ENCODE data around the gene KMO.

Gene KMO

DNA sequence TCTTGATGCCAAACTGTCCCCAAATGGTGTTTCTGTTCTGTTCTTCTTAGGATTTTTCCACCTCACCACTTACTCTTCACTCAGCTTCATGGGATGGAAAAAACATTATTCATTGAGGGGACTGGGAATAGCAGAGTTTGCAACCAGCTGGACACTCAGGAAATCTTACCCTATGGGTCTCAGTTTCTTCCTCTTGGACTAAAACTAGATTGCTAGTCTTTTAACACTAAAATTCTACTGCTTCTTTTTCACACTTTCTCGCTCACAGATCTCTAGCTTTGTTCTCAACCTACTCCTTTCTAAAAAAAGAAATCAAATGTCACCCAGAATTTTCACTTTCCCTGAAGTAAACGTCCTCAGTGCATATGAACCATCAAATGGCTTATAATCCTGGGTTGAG, 4.8 kb downstream of the KMO start:
- no peak for DNase-seq (ENCODE audit: low read depth)

DNA sequence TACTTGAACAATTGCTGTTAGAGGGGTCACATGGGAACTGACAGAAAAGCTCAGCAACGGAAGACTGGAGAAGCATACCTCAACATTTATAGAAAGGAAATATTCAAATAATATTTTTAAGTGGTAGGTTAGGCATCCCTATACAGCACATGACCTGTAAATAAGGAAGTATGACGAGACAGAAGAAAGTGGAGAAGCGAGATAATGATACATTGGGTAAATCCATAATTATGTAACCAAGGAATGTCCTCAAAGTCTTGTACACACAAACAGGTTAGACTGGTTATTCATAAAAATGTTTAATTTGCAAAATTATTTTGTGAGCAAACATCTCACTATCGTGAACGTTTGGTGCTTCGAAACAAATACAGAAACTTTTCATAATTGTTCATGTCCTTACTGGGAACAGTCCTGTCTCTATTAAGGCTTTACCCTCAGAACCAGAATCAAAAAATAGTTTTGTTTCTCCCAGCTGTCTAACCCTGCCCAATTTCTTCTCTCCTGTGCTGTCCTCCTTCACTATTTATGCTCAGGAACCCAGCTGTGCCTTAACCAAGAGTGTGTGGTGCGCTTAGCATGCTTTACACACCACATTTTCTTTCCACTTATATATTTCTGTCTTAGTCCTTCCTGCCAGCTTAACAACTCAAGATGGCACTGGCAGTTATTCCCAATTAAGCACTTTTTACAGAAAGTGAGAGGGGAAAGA, 10.2 kb downstream of the KMO start:
- no peak for DNase-seq (ENCODE audit: low read depth)

DNA sequence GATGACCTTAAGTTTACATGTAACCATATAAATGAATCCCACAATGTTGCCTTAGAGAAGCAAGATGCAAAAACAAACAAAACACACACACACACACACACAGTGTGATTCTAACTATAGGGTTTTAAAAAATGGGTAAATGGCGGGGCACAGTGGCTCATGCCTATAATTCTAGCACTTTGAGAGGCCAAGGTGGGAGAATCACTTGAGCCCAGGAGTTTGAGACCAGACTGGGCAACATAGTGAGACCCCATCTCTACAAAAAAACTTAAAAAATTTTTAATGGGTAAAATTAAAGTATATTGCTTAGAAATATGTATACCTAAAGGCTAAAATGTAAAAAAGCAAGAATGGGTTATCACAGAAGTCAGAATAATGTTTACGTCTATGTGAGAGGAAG, 15.8 kb downstream of the KMO start:
- DNase-seq (ENCODE audit: low read depth), result no peak

DNA sequence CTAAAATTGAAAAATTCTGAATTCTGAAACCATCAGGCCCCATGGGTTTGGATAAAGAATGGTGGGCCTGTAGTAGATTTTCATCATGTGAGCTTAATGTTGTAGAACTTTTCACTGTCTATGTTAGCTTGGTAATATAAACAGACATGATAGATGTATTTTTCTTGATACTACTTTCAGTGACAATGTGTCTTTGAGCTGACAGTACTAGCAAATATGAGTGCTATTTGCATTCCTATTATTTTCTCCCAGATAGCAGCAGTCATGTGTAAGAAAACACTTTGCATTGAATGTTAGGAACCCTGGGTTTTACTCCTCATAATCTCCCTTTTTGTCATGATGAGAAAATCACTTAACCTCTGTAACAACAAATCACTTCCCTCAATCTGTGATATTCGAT, 18.1 kb downstream of the KMO start:
- no peak for DNase-seq (ENCODE audit: low read depth)

DNA sequence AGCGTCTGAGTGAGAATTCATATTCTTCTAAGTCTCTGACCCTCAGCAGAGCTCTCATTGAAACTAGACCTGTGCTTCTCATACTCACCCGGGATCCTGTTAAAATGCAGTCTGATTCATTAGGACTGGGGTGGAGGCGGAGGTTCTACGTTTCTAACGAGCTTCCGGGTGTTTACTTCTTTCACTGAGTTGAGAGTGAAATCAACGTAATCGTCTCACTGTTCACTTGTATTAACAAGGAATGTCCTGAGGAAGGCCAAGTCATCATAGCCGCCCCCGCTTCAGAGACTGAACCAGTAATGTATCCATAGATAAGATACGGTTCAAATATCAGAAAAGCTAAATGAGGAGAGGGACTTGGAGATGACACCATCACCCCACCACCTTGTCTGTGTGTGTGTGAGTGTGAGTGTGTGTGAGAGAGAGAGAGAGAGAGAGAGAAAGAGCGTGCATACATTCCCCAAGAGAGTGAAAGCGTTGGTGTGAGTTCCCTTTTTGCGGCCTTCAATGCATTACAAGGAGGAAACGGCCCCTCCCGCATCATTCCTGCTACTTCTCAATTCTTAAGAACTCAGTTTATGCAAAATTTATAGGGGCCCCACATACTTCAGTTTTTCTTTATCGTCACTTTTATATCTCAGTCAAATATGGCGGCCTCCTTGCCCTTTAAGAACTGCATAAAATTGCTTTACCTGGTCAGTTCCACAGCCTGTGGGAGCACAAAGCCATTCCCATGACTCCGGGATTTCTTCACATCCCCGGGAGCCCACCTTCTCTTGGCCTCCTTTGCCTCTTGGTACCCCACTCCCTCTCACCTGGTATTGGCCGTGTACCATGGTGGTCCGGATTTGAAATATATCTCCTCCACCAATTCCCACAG, 19.8 kb downstream of the KMO start:
- no peak for DNase-seq (ENCODE audit: low read depth)

DNA sequence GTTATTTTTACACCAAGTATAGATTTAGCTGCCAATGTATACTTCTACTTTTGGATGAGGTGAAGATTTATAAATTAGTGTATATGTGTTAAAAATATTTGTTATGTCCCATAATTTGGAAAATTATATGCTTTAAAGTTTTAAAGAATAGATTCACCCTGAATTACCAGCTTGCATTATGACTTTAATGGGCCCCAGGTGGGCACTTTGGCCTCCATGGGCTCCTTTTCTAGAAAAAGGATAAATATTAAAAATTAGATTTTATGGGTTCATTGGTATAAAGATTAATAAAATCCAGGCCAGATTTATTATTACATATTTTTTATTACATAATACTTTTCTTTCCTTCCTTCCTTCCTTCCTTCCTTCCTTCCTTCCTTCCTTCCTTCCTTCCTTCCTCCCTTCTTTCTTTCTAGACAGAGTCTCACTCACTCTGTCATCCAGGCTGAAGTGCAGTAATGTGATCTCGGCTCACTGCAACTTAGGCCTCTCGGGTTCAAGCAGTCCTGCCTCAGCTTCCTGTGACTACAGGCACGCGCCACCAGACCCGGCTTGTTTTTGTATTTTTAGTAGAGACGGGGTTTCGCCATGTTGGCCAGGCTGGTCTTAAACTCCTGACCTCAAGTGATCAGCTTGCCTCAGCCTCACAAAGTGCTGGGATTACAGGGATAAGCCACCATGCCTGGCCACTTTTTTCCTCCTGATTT, 21.9 kb downstream of the KMO start:
- peak; percentile 36 for DNase-seq (ENCODE audit: low read depth)

DNA sequence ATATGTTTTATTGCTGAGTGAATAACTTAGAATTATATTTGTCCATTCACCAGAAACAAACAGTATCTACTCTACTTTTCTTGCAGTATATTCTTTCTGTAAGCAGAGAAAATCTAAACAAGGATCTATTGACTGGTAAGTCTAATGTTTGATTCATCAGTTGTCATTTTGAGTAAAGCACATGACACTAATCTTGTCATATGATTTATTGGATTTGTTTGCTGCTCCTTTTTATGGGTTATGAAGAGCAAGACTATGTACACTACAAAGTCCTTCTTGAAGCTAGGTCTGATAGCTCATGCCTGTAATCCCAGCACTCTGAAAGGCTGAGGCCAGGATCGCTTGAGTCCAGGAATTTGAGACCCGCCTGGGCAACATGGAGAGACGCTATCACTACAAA, 23.3 kb downstream of the KMO start:
- DNase-seq (ENCODE audit: low read depth), result no peak

DNA sequence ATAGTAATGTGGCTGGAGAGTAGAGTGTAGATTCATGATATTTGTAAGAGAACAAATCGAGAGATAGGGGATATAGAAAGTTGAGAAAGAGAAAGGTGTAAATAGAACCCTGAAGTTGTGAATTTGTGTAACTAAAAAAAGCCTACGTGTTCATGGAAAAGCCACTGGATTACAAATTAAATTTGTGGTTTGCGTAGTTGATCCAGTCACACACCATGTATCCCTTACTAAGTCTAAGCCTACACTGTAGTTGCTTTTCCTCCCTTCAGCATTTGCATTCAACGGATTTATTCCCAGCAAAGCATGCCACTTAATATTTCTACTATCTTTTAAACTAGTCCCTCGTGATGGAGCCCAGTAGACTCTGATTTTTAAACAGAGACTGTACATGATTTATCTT, 24.9 kb downstream of the KMO start:
- no peak for DNase-seq (ENCODE audit: low read depth)

DNA sequence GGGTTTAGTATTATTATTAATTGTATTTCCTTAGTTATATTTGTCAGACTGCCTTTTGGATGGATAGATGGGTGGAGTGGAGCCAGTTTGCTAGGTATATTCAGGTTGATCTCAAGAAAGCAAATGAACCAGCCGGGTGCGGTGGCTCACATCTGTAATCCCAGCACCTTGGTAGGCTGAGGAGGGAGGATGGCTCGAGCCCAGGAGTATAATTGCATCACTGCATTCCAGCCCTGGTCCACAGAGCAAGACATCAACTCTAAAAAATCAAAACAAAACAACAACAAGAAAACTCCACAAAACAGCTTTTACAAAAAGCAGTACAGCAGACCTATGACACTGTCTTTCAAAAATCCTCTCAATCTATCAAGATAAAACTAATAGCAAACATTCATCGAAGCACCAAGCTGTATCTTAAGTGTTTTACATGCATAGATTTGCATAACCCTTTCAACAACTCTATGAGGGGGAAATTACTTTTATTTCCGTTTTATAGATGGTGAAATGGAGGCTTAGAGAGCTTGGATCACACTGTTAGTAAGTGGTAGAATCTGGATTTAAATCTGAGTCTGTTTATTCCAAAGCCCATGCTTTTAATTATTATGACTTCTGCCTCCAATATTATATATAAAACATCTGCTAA, 25.5 kb downstream of the KMO start:
- DNase-seq (ENCODE audit: low read depth), result no peak

DNA sequence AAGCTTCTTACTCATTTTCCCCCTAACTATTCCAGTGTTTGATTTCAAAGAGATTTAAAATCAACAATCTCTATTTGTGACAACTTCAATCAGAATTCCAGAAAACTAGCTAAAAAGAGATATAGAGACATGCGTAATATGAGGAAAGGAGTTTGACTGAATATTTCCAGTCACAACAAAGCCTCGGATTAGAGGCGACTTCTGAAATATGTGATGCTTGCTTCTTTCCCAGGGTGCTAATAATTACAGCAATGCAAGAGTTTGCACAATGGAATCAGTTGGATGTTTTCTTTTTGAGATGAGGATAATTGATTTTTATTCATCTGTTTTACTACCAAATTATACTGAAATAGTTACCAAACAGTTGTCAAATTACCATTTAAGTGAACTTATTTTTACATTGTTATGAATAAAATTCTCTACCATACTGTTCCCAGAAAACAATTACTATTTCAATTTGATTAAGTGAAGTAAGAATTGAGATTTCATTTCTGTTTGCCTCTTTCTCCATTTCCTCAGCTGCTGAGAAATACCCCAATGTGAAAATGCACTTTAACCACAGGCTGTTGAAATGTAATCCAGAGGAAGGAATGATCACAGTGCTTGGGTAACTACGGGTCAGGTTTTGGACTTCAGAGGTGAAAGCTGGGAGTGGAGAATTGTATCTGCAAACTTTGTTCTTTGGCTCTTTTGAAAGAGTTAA, 28.1 kb downstream of the KMO start:
- DNase-seq (ENCODE audit: low read depth), result peak; percentile 37

DNA sequence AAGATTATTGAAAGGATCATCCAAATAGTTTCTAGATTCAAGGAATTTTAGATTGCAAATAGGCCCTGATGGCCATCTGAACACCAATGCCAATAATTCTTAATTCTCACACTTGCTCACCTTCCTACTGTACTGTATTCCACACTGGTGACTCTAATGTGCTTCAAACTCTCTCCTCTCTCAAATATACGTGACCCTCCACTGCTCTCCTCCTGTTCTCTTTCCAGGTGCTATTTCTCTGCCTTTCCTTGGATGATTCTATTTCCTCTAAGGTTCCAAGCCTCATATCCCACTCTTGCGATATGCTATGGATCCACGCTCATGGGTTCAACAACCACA, 28.6 kb downstream of the KMO start:
- no peak for DNase-seq (ENCODE audit: low read depth)

DNA sequence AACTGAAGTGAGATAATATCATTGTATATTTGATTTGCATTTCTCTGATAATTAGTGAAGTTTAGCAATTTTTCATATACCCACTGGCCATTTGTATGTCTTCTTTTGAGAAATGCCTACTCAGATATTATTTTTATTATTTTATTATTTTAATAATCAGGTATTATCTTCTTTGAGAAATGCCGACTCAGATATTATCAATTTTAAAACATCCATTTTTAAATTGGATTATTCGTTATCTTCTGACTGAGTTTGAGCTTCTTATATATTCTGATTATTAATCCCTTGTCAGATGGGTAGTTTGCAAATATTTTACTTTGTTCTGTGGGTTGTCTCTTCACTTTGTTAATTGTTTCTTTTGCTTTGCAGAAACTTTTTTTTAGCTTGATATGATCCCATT, 37.7 kb downstream of the KMO start:
- no peak for DNase-seq (ENCODE audit: low read depth)

DNA sequence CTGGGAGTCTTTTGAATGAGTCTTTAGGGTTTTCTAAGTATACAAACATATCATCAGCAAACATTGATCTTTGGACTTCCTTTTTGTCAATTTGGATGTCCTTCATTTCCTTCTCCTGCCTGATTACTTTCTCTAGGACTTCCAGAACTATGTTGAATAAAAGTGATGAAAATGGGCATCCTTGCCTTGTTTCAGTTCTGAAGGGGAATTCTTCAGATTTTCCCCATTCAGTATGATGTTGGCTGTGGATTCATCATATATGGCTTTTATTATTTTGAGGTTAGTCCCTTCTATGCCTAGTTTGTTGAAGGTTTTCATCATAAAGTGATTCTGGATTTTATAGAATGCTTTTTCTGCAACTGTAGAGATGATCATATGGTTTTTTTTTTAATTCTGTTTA, 42.0 kb downstream of the KMO start:
- DNase-seq (ENCODE audit: low read depth), result no peak

DNA sequence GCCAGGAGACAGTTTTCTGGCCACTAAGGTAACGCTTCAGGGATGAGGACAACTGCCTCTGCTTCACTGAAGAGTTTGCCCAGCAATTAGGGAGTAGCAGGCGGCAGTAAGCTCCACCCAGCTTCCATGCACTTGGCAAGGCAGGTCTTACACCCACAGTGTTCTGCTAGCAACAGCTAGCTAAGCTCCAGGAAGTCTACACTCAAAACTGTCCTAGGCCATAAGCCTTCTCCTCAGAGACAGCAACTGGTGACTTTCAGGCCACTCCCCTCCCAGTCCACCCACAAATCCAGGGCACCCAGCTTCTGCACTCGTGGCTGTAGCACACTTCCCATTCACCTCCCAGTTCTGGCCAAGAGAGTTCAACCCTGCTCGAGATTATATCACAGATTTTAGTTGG, 47.3 kb downstream of the KMO start:
- no peak for DNase-seq (ENCODE audit: low read depth)

DNA sequence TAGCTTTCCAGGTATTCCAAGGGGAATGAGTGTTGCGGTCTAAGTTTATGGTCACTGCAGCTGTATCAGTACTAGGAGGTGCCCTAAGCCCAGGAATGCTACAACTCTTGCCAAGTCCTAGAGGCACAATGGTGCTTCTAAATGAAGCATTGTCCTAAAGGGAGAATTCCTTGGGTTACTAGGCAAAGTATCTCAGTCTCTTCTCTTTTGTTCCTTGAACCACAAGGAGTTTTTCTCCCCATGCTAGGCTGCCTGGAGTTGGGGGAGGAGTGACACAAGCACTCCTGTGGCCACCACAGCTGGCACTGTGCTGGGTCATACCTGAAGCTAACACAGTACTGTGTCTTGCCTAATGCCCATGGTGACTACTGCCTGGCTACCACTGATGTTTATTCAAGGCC, 50.7 kb downstream of the KMO start:
- no peak for DNase-seq (ENCODE audit: low read depth)

DNA sequence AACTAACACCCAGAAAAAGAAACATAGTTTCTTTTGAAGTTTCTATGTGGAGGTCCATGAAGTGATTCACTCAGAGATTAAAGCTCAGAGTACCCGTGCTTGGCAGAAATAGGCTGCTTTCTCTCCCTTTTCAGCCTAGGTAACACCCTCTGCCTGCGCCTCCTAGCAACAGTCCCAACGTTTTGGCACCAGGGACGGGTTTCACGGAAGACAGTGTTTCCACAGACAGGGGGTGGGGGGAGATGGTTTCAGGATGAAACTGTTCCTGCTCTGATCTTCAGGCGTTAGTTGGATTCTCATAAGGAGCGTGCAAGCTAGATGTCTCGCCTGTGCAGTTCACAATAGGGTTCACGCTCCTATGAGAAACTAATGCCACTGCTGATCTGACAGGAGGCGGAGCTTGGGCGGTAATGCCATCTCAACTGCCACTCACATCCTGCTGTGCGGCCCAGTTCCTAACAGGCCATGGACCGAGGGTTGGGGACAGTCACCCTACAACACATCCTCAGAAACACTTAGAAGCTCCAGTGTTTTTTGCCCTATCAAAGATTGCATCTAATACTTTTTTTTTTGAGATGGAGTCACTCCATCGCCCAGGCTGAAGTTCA, 54.8 kb downstream of the KMO start:
- DNase-seq (ENCODE audit: low read depth), result no peak

DNA sequence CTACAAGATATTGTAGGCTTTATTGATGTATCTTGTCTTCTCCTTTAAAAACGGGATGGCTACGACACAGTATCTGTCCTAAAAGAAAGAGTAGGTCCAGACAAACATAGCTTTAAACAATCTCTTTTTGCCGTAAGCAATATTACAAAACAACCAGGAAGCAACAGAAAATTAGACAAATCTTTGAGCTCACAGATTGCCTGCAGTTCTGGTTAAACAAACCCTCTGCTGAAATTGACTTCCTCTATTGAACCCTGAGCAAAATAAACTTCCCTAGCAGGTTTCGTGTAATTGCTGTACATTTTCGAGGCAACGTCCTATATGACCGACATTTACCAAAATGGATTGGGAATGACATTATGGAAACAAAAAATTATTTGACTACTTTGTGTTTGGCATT, 57.3 kb downstream of the KMO start:
- DNase-seq (ENCODE audit: low read depth), result no peak

DNA sequence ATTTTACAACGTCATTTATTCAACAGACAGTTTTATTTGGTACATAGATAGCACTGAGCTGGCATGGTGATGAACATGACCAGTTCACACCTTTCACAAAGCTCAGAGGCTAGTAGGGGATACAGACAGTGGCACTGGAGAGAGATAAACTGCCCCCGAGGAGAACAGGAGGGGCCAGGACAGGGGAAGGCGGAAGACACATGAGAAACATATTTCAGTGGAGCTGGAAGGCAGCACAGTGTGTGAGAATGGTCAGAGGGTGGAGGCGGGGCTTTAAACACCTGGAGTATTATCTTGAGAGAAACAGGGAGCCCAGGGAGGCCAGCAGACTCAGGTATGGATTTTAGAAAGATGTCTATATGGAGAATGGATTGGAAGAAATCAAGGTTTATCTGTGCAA, 58.5 kb downstream of the KMO start:
- no peak for DNase-seq (ENCODE audit: low read depth)

DNA sequence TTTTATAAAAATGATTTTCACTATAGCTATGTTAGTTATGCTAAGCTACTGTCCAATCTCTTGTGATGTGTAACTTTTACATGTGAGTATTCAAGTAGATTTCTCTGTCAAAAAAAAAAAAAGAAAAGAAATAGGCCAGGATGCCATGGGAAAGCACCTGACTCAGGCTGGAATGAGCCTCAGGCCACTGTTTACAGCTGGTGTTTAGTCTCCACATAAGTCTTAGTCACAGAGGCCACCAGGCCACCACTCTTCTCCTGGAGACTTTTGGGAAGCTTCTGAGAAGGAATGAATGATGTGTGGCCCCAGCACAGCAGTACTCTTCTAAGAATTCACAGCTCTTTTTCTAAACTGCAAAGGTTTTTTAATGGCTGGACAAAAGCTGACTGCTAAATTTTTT, 59.1 kb downstream of the KMO start:
- DNase-seq (ENCODE audit: low read depth), result peak; percentile 60

DNA sequence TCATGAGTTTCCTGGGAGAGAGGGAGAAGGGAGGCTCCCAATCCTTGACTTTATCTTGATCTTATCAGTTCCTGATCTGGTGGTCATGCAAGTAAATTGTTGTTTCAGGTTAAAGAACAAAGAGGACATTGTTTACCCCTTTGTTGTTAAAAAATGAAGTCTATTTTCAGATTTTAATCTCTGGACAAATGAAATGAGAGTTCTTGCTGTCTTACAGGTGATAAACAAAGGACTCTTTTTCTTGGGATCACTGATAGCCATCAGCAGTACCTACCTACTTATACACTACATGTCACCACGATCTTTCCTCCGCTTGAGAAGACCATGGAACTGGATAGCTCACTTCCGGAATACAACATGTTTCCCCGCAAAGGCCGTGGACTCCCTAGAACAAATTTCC, 59.6 kb downstream of the KMO start:
- DNase-seq (ENCODE audit: low read depth), result no peak

DNA sequence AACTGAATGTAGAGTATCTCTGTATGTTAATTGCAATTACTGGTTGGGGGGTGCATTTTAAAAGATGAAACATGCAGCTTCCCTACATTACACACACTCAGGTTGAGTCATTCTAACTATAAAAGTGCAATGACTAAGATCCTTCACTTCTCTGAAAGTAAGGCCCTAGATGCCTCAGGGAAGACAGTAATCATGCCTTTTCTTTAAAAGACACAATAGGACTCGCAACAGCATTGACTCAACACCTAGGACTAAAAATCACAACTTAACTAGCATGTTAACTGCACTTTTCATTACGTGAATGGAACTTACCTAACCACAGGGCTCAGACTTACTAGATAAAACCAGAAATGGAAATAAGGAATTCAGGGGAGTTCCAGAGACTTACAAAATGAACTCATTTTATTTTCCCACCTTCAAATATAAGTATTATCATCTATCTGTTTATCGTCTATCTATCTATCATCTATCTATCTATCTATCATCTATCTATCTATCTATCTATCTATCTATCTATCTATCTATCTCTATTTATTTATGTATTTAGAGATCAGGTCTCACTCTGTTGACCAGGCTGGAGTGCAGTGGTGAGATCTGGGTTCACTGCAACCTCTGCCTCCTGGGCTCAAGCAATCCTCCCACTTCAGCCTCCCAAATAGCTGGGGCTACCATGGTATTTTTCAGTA, 60.2 kb downstream of the KMO start:
- peak; percentile 67 for DNase-seq (ENCODE audit: low read depth)
